CD14-positive monocyte (primary cell): ENCODE results near the gene GAPDHS. TPM values are rescaled to one million over a fixed set of nuclear protein-coding genes. Genes with fewer than 3 reads are reported as not detected.

Experiments used
- DNase-seq, 3 donors: peaks; one replicate each; pipeline ENCODE4 v3.0.0-alpha.2; 2011 to 2022
- H2AFZ ChIP-seq: 2 replicates; pipeline ENCODE4 v1.6.0; 2012; ENCODE audit warnings: mild to moderate bottlenecking, low read depth, low read length, inconsistent platforms; ENCODE audit not compliant: insufficient read depth, poor library complexity, severe bottlenecking
- H3K27ac ChIP-seq, 2 donors: 1 replicate in 1 of 2; 2 replicates in 1 of 2; pipeline ENCODE4 v1.5.1; 2012 to 2013; ENCODE audit warnings: low read length in 2 of 2, control low read depth in 1 of 2, inconsistent platforms in 1 of 2, low read depth in 1 of 2, mild to moderate bottlenecking in 1 of 2
- H3K27me3 ChIP-seq, 2 donors: one replicate each; pipeline versions ENCODE4 v1.6.0 to v1.6.1; 2011 to 2013; ENCODE audit warnings: low read length in 2 of 2; ENCODE audit not compliant: control insufficient read depth in 2 of 2, insufficient read depth in 2 of 2
- H3K36me3 ChIP-seq, 2 donors: replicated peaks in 1 of 2; 1 replicate in 1 of 2; 2 replicates in 1 of 2; pipeline versions ENCODE4 v1.5.1 to v1.6.1; 2012 to 2013; ENCODE audit warnings: low read length in 2 of 2, control low read depth in 1 of 2, inconsistent platforms in 1 of 2, mild to moderate bottlenecking in 1 of 2; ENCODE audit not compliant: insufficient read depth in 2 of 2, control insufficient read depth in 1 of 2
- H3K4me1 ChIP-seq, 2 donors: 1 replicate in 1 of 2; 2 replicates in 1 of 2; pipeline versions ENCODE4 v1.5.1 to v1.6.1; 2012 to 2013; ENCODE audit warnings: low read length in 2 of 2, control low read depth in 1 of 2, inconsistent platforms in 1 of 2, mild to moderate bottlenecking in 1 of 2, moderate library complexity in 1 of 2; ENCODE audit not compliant: insufficient read depth in 2 of 2, control insufficient read depth in 1 of 2
- H3K4me2 ChIP-seq: replicated peaks from 2 replicates; pipeline ENCODE3; 2012; ENCODE audit warnings: low read length, moderate library complexity, mild to moderate bottlenecking; ENCODE audit not compliant: poor library complexity, severe bottlenecking; ENCODE audit errors: extremely low read depth
- H3K4me3 ChIP-seq, 3 experiments: fragments of 200-600 bp in 1 of 3; sonication (generic) in 1 of 3; replicated peaks in 1 of 3; 1 replicate in 2 of 3; 2 replicates in 1 of 3; pipeline ENCODE4 v1.5.1; 2011 to 2013; ENCODE audit warnings: low read length in 3 of 3, mild to moderate bottlenecking in 3 of 3, control low read depth in 2 of 3, low read depth in 2 of 3, inconsistent platforms in 1 of 3, moderate library complexity in 1 of 3
- H3K79me2 ChIP-seq: 2 replicates; pipeline ENCODE4 v1.6.0; 2012; ENCODE audit warnings: mild to moderate bottlenecking, control low read depth, inconsistent platforms, low read length, moderate library complexity; ENCODE audit not compliant: insufficient read depth
- H3K9ac ChIP-seq: 2 replicates; pipeline ENCODE4 v1.6.0; 2017; ENCODE audit warnings: low read length, mild to moderate bottlenecking; ENCODE audit not compliant: insufficient read depth, poor library complexity, severe bottlenecking
- H3K9me3 ChIP-seq, 2 donors: replicated peaks in 1 of 2; 1 replicate in 1 of 2; 2 replicates in 1 of 2; pipeline versions ENCODE4 v1.5.1 to v1.6.1; 2012 to 2013; ENCODE audit warnings: low read length in 2 of 2, control low read depth in 1 of 2; ENCODE audit not compliant: control insufficient read depth in 1 of 2, insufficient read depth in 1 of 2
- H4K20me1 ChIP-seq: 2 replicates; pipeline ENCODE4 v1.6.0; 2012; ENCODE audit warnings: mild to moderate bottlenecking, low read length, control low read depth, moderate library complexity; ENCODE audit not compliant: insufficient read depth
- H3K27ac Mint-ChIP-seq, 7 donors: one replicate each; pipeline ENCODE4 v1.8.0; 2020; ENCODE audit warnings: mild to moderate bottlenecking in 7 of 7, mixed read lengths in 7 of 7, moderate library complexity in 6 of 7, inconsistent platforms in 2 of 7
- H3K27me3 Mint-ChIP-seq, 3 donors: one replicate each; pipeline ENCODE4 v1.8.0; 2021 to 2022; ENCODE audit warnings: low read depth in 3 of 3, mild to moderate bottlenecking in 3 of 3, mixed read lengths in 3 of 3, moderate library complexity in 3 of 3, inconsistent platforms in 1 of 3
- H3K36me3 Mint-ChIP-seq, 2 donors: one replicate each; pipeline ENCODE4 v1.8.0; 2020; ENCODE audit warnings: mixed read lengths in 2 of 2, inconsistent platforms in 1 of 2, mild to moderate bottlenecking in 1 of 2
- H3K4me1 Mint-ChIP-seq: one replicate; pipeline ENCODE4 v1.8.0; 2020; ENCODE audit warnings: mild to moderate bottlenecking, mixed read lengths
- H3K4me3 Mint-ChIP-seq, 2 donors: one replicate each; pipeline ENCODE4 v1.8.0; 2020; ENCODE audit warnings: mild to moderate bottlenecking in 2 of 2, mixed read lengths in 2 of 2, moderate library complexity in 1 of 2
- H3K9me3 Mint-ChIP-seq, 7 donors: one replicate each; pipeline ENCODE4 v1.8.0; 2020 to 2022; ENCODE audit warnings: mixed read lengths in 7 of 7, mild to moderate bottlenecking in 6 of 7, moderate library complexity in 6 of 7, inconsistent platforms in 2 of 7
- WGBS: methylation state at CpG from one replicate; pipeline ENCODE4 v1.1.5; 2013; ENCODE audit warnings: missing lambda C conversion rate; ENCODE audit not compliant: insufficient coverage; 5-methylcytosine and 5-hydroxymethylcytosine counted together
- intact Hi-C, 2 donors: fragments of 100-400 bp; cut with micrococcal nuclease; formaldehyde crosslinking; loops; one replicate each; pipeline versions ENCODE4 v1.15.0 to v1.15.1; 2023
- polyA plus RNA-seq, 3 donors: library from polyadenylated mRNA; depleted of rRNA in 1 of 3; unstranded in 2 of 3; stranded (reverse) in 1 of 3; fragments of 300-500 nt in 2 of 3; fragments of >200 nt in 1 of 3; fragmentation: Illumina TruSeq in 2 of 3; gene quantifications; 1 replicate in 2 of 3; 2 replicates in 1 of 3; pipeline ENCODE4 v1.2.3, GENCODE V29; 2012 to 2021
- TF ChIP-seq, protein P1 (sequence below): fragments of 200-600 bp; IDR thresholded peaks from one replicate; pipeline ENCODE4 v1.8.0; 2022; ENCODE audit warnings: antibody characterized with exemption, mild to moderate bottlenecking

GAPDHS gene
- polyA plus RNA-seq, 3 donors: not detected

DNA sequence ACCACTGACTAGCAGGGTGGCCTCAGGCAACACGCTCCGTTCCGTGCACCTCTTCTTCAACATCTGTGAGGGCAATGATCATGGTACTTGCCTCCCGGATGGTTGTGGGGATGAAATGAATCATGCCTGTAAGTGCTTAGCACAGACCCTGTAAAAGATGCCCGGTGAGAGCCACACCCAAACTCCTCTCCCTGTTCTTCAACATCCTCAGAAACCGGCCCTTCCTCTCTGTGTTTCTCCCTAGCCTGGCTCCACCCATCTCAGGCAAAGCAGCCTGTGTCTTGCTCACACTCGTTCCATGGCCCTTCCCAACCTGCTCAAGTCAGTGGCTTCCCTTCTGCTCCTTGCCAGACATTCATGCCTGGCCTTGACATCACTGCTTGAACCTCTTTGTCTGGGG is 14.0 kb upstream of the GAPDHS start:
- H3K4me3 Mint-ChIP-seq: no peak overlapping the region
- Histone ChIP-seq H3K4me3 (no peak overlapping the region), H3K9ac (no peak overlapping the region), H3K79me2 (no peaks in the 10 kb centered on the region), H3K9me3 (no peaks in the 10 kb centered on the region), H3K36me3 (no peaks in the 10 kb centered on the region), H3K4me1 (no peaks in the 10 kb centered on the region), H4K20me1 (no peaks in the 10 kb centered on the region), H2AFZ (no peak overlapping the region), H3K27me3 (no peaks in the 10 kb centered on the region), H3K4me2 (no peak overlapping the region), H3K27ac (no peak overlapping the region)
- H3K27ac Mint-ChIP-seq: peak overlapping the region in 1 of 7 donors; percentile 51
- no peaks in the 10 kb centered on the region for H3K36me3 Mint-ChIP-seq
- TF ChIP-seq, protein P1, sequence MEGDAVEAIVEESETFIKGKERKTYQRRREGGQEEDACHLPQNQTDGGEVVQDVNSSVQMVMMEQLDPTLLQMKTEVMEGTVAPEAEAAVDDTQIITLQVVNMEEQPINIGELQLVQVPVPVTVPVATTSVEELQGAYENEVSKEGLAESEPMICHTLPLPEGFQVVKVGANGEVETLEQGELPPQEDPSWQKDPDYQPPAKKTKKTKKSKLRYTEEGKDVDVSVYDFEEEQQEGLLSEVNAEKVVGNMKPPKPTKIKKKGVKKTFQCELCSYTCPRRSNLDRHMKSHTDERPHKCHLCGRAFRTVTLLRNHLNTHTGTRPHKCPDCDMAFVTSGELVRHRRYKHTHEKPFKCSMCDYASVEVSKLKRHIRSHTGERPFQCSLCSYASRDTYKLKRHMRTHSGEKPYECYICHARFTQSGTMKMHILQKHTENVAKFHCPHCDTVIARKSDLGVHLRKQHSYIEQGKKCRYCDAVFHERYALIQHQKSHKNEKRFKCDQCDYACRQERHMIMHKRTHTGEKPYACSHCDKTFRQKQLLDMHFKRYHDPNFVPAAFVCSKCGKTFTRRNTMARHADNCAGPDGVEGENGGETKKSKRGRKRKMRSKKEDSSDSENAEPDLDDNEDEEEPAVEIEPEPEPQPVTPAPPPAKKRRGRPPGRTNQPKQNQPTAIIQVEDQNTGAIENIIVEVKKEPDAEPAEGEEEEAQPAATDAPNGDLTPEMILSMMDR: no peak
- H3K27me3 Mint-ChIP-seq: peaks cover 3 to 7% (median 7%) of the 10 kb centered on the region in 3 donors
- DNase-seq: no peak
- H3K9me3 Mint-ChIP-seq: peaks cover 0 to 2% (median 0%) of the 10 kb centered on the region in 7 donors
- intact Hi-C loops: no loop called here
- peaks cover 2% of the 10 kb centered on the region for H3K4me1 Mint-ChIP-seq
- 27% methylated on average over 2 of the region's 7 CpGs for WGBS

GRCh38 chr19:35521124-35521743 is 12.0 kb upstream of the GAPDHS start:
- WGBS: 69% methylated on average over 10 of the region's 16 CpGs
- no peaks in the 10 kb centered on the region for H3K36me3 ChIP-seq
- H3K4me3 Mint-ChIP-seq: no peak overlapping the region
- no peaks in the 10 kb centered on the region for H3K36me3 Mint-ChIP-seq
- no peaks in the 10 kb centered on the region for H3K27me3 ChIP-seq
- H3K4me2 ChIP-seq: no peak overlapping the region
- no peaks in the 10 kb centered on the region for H3K4me1 ChIP-seq
- TF ChIP-seq, protein P1: no peak
- no peak for DNase-seq
- H4K20me1 ChIP-seq: no peaks in the 10 kb centered on the region
- H3K4me1 Mint-ChIP-seq: peaks cover 2% of the 10 kb centered on the region
- peak overlapping the region in 1 of 7 donors; percentile 3 for H3K27ac Mint-ChIP-seq
- intact Hi-C loops: no loop called here
- no peak overlapping the region for H3K4me3 ChIP-seq
- no peak overlapping the region for H3K27ac ChIP-seq
- H3K9ac ChIP-seq: no peak overlapping the region
- no peaks in the 10 kb centered on the region for H3K9me3 ChIP-seq
- H3K79me2 ChIP-seq: no peaks in the 10 kb centered on the region
- H3K27me3 Mint-ChIP-seq: peaks cover 7 to 10% (median 7%) of the 10 kb centered on the region in 3 donors
- H3K9me3 Mint-ChIP-seq: peaks cover 0 to 2% (median 0%) of the 10 kb centered on the region in 7 donors
- H2AFZ ChIP-seq: no peak overlapping the region
